CD1c-positive myeloid dendritic cell (primary cell): ENCODE results near the gene HHAT.

Experiments used
- DNase-seq: peaks from one replicate; pipeline ENCODE4 v3.0.0-alpha.2; 2016; ENCODE audit errors: extremely low spot score

The HHAT gene

GRCh38 chr1:210328746-210329503 is at the start of gene HHAT:
HHAT (plus strand) TSS chr1:210328902; CDS start chr1:210348976, 20,074 bp downstream.
- peak; percentile 89 for DNase-seq

- DNase-seq = no peak
Observed at GRCh38 chr1:210280221-210280620, 48.5 kb upstream of the HHAT start.

GRCh38 chr1:210288116-210288515 is 40.6 kb upstream of the HHAT start:
- no peak for DNase-seq

GRCh38 chr1:210289248-210289647 is 39.5 kb upstream of the HHAT start:
- no peak for DNase-seq

GRCh38 chr1:210291081-210291764 is 37.5 kb upstream of the HHAT start:
- DNase-seq = no peak

- no peak for DNase-seq
Observed at GRCh38 chr1:210291786-210292230, 36.9 kb upstream of the HHAT start.

GRCh38 chr1:210292231-210292871 is 36.4 kb upstream of the HHAT start:
- DNase-seq = no peak

- DNase-seq = no peak
Observed at GRCh38 chr1:210293171-210293607, 35.5 kb upstream of the HHAT start.

- no peak for DNase-seq
Observed at GRCh38 chr1:210294999-210295745, 33.5 kb upstream of the HHAT start.

- DNase-seq = no peak
Observed at GRCh38 chr1:210296682-210297081, 32.0 kb upstream of the HHAT start.

GRCh38 chr1:210298296-210298695 is 30.4 kb upstream of the HHAT start:
- DNase-seq = no peak

- DNase-seq = no peak
Observed at GRCh38 chr1:210298936-210299335, 29.8 kb upstream of the HHAT start.

GRCh38 chr1:210299501-210299900 is 29.2 kb upstream of the HHAT start:
- no peak for DNase-seq

GRCh38 chr1:210300923-210301614 is 27.6 kb upstream of the HHAT start:
- no peak for DNase-seq

GRCh38 chr1:210301615-210302000 is 27.1 kb upstream of the HHAT start:
- DNase-seq = no peak

GRCh38 chr1:210302501-210302900 is 26.2 kb upstream of the HHAT start:
- no peak for DNase-seq

GRCh38 chr1:210303391-210303790 is 25.3 kb upstream of the HHAT start:
- no peak for DNase-seq

GRCh38 chr1:210310562-210311153 is 18.0 kb upstream of the HHAT start:
- no peak for DNase-seq

- no peak for DNase-seq
Observed at GRCh38 chr1:210311726-210312493, 16.8 kb upstream of the HHAT start.

- DNase-seq = no peak
Observed at GRCh38 chr1:210313046-210313595, 15.6 kb upstream of the HHAT start.
